Hematopoietic multipotent progenitor cell treated with erythropoietin and hydrocortisone succinate and interleukin-3 and kit ligand, for 15 days (in vitro differentiated cells): ENCODE measurements around the gene SLC4A8.

Experiments
- DNase-seq: peaks from one replicate; pipeline ENCODE4 v3.0.0-alpha.2; 2015; ENCODE audit warnings: low spot score

The SLC4A8 gene

GRCh38 chr12:51527966-51528365, 103.3 kb downstream of the SLC4A8 start:
- DNase-seq: no peak

- no peak for DNase-seq
These were observed 104.4 kb downstream of the SLC4A8 start for GRCh38 chr12:51528852-51529650.

GRCh38 chr12:51529651-51529970, 105.0 kb downstream of the SLC4A8 start:
- DNase-seq: no peak

- no peak for DNase-seq
These were observed 105.6 kb downstream of the SLC4A8 start for GRCh38 chr12:51530208-51530607.

GRCh38 chr12:51531284-51531977, 106.8 kb downstream of the SLC4A8 start:
- DNase-seq: no peak

GRCh38 chr12:51531978-51532497, 107.4 kb downstream of the SLC4A8 start:
- peak; percentile 69 for DNase-seq

GRCh38 chr12:51533799-51534198, 109.2 kb downstream of the SLC4A8 start:
- no peak for DNase-seq

GRCh38 chr12:51534216-51535074, 109.8 kb downstream of the SLC4A8 start:
- no peak for DNase-seq

GRCh38 chr12:51536159-51536558, 111.5 kb downstream of the SLC4A8 start:
- no peak for DNase-seq

GRCh38 chr12:51538149-51538548, 113.5 kb downstream of the SLC4A8 start:
- no peak for DNase-seq

- DNase-seq: no peak
These were observed 114.0 kb downstream of the SLC4A8 start for GRCh38 chr12:51538599-51538998.

GRCh38 chr12:51540996-51541395, 116.4 kb downstream of the SLC4A8 start:
- no peak for DNase-seq

GRCh38 chr12:51546097-51546496, 121.5 kb downstream of the SLC4A8 start:
- DNase-seq: no peak

- DNase-seq: no peak
These were observed 123.0 kb downstream of the SLC4A8 start for GRCh38 chr12:51547606-51548005.

- DNase-seq: no peak
These were observed 123.6 kb downstream of the SLC4A8 start for GRCh38 chr12:51548241-51548640.

- DNase-seq: no peak
These were observed 125.0 kb downstream of the SLC4A8 start for GRCh38 chr12:51549637-51550036.
